WERI-Rb-1 (cell line): ENCODE results near the gene TSPAN33.
"Not testable (repeated sequence)": the region's sequence is repeated elsewhere in the genome, so short reads cannot be mapped to it uniquely, and the experiment has no call there.

Experiments used
- DNase-seq: peaks from one replicate; pipeline ENCODE4 v3.0.0-alpha.2; 2020
- H3K27ac ChIP-seq: fragments of 250-450 bp; sonication (Bioruptor Pico); 2 replicates; pipeline ENCODE4 v1.5.1; 2020; ENCODE audit warnings: mild to moderate bottlenecking, moderate library complexity
- H3K27me3 ChIP-seq: fragments of 250-450 bp; sonication (Bioruptor Pico); 2 replicates; pipeline ENCODE4 v1.5.1; 2021; ENCODE audit warnings: mild to moderate bottlenecking, low read depth, moderate library complexity; ENCODE audit not compliant: insufficient read depth, severe bottlenecking
- H3K36me3 ChIP-seq: fragments of 250-450 bp; sonication (Bioruptor Pico); 2 replicates; pipeline ENCODE4 v1.5.1; 2020; ENCODE audit warnings: mild to moderate bottlenecking, moderate library complexity
- H3K4me3 ChIP-seq: 2 replicates; pipeline ENCODE4 v1.5.1; 2011; ENCODE audit warnings: low read depth, mild to moderate bottlenecking, control low read depth, low read length
- H3K9me3 ChIP-seq: fragments of 250-450 bp; sonication (Bioruptor Pico); 2 replicates; pipeline ENCODE4 v1.5.1; 2021; ENCODE audit warnings: mild to moderate bottlenecking, moderate library complexity; ENCODE audit not compliant: severe bottlenecking
- CTCF ChIP-seq: IDR thresholded peaks from 2 replicates; pipeline ENCODE4 v1.5.1; 2011; ENCODE audit warnings: low read depth, mild to moderate bottlenecking, control low read depth, inconsistent platforms, low read length

The TSPAN33 gene

GRCh38 chr7:129169171-129169671, 24.7 kb downstream of the TSPAN33 start:
- Histone ChIP-seq H3K4me3 (no peak overlapping the region), H3K27ac (no peak overlapping the region), H3K36me3 (peaks cover 14% of the 10 kb centered on the region), H3K9me3 (no peaks in the 10 kb centered on the region), H3K27me3 (no peaks in the 10 kb centered on the region)
- TF ChIP-seq CTCF: no peak
- no peak for DNase-seq

GRCh38 chr7:129169686-129170440, 25.4 kb downstream of the TSPAN33 start:
- H3K4me3 ChIP-seq: no peak overlapping the region
- no peak for TF ChIP-seq CTCF
- no peak for DNase-seq

GRCh38 chr7:129170441-129171021, 26.0 kb downstream of the TSPAN33 start:
- no peak for DNase-seq
- H3K4me3 ChIP-seq: no peak overlapping the region
- no peak for TF ChIP-seq CTCF
- H3K9me3 ChIP-seq: no peaks in the 10 kb centered on the region
- no peaks in the 10 kb centered on the region for H3K27me3 ChIP-seq
- H3K36me3 ChIP-seq: peaks cover 9% of the 10 kb centered on the region
- H3K27ac ChIP-seq: no peak overlapping the region

More at GRCh38 chr7:129169686-129170440, 25.4 kb downstream of the TSPAN33 start:
- H3K27ac ChIP-seq: no peak overlapping the region
- H3K36me3 ChIP-seq: peaks cover 9% of the 10 kb centered on the region
- no peaks in the 10 kb centered on the region for H3K9me3 ChIP-seq
- H3K27me3 ChIP-seq: no peaks in the 10 kb centered on the region

- not testable (repeated sequence) for H3K27me3 ChIP-seq, H3K27ac ChIP-seq, H3K4me3 ChIP-seq, H3K9me3 ChIP-seq, H3K36me3 ChIP-seq, DNase-seq
Measured at GRCh38 chr7:129173861-129174260, 29.4 kb downstream of the TSPAN33 start.

GRCh38 chr7:129176916-129177710, 32.6 kb downstream of the TSPAN33 start:
- no peak overlapping the region for H3K27ac ChIP-seq
- H3K36me3 ChIP-seq: no peaks in the 10 kb centered on the region
- no peak overlapping the region for H3K4me3 ChIP-seq
- H3K27me3 ChIP-seq: no peaks in the 10 kb centered on the region
- no peak for DNase-seq
- H3K9me3 ChIP-seq: no peaks in the 10 kb centered on the region
- no peak for TF ChIP-seq CTCF
